NCI-H1417 treated with DMSO at 0.1 percent for 48 hours (cell line): ENCODE results near the gene GRID1.

Source experiments
- DNase-seq: peaks from one replicate; lab custom pipeline; 2025; lab: John Stamatoyannopoulos, UW

GRID1 gene

DNA sequence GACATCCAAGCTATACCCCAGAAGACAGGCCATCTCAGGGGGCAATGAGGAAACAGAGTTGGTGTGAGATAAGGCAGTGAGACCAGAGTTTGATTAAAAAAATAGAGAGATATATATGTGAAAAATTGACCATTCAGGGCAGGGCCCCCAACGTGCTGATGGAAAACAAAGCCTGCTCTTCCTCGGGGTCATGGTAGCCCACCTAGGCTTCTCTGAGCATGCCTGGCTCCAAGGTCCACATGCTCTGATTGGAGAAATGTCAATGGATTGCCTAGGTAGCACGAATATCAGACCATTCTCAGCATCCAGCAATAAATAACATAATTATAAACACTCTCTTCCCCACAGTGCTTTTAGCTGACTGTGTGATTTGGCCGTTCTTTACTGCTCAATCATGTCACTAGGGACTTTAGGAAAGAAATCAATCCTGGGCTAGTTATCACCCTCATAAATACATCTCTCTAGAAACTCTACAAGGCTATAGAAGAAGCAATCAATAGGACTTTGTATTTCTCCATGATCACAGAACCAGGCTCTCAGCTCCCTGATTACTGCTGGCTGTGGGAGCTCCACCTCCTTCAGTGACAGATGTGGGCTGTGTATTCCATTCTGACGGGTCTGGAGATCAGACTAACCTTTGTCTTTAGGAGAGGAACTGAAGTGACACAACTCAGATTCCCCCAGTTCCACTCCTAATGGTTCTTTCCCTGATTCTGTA, 766.4 kb downstream of the GRID1 start:
- no peak for DNase-seq

DNA sequence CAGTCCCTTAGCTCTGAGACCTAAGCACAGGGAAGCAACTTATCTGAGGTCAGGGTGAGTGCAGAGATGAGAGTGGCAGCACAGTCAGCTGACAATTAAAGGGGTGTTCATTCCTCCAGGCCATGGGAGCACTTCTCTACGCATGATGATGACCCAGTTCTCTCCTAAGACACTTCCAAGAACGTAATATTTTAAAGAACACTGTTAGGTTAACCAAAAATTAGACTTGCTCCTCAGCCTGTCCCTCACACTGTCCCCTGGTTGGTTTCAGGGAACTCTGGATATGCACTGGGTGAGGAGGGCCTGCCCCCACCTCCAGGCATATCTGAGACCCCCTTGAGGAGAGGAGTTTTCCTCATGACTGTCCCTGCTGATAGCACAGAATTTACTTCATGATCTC, 767.5 kb downstream of the GRID1 start:
- DNase-seq, result no peak

DNA sequence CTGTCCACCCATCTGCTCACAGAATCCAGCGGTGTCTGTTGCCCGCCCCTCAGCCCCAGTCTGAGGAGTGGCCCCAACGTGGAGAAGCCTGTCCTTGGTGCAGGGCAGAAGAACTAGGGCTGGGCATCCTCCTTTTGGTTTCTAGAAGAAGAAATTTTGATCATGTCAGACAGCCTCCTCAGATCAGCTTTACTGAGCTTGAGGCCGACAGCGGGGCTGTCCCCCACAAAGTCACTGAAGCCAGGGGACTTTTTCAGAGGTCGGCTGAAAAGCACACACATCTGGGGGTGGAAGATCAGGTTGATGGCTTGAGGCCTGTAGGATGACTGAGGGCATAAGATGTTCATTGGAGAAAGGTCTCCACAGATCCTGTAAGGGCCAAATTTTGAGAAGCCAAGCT, 767.9 kb downstream of the GRID1 start:
- DNase-seq, result no peak

DNA sequence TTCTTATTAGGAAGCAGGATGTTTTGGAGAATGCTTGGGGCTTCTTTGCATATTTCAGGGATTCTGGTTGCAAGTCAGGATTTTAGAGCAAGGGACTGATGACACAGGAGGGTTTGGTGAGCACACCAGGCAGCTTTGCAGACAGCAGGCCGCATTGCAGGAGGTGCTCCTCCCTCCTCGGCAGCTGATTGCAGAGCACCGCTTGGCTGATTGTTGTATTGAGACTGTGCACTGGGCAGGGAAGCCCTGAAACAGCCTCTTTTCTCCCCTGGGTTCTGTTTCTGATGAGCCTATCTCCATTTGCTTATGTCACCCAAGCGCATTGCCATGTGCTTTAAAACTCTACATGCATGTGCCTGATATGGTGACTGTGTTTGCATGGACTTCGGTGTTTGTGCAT, 769.6 kb downstream of the GRID1 start:
- DNase-seq, result no peak

DNA sequence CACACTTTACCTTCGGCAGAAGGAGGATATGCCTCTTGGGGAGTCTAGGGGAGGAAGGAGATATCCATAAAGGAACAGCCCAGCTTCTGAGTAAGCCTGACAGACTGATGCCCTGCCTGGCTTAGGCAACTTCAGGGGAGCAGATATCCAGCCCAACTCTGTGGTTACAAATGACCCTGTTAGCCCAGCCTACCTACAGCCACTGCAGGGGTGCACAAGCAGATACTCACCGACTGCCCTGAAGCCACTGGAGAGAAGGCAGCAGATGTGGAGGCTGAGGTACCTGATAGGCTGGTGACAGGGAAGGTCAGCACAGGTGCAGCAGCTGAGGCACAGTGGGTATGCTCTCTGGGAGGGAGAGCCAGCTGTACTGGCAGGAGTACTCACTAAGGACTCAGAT, 770.2 kb downstream of the GRID1 start:
- DNase-seq, result no peak

DNA sequence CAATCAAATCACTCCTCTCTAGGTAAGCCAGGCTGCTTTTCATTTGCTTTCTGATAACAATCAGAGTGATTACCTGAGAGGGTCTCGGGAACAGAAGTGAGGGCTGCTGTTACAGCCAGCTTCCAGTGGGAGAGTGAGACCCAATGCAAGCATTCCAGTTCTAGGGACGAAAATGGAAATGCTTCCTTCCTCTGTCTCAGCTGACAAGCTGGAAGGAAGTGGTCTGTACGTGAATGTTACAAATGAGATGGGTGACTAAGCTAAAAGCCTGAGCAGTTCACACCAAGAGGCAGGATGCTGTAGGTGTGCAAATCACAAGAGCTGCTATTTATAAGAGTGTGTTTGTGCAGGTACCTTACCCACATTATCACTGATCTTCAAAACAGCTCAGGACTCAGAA, 772.4 kb downstream of the GRID1 start:
- no peak for DNase-seq

DNA sequence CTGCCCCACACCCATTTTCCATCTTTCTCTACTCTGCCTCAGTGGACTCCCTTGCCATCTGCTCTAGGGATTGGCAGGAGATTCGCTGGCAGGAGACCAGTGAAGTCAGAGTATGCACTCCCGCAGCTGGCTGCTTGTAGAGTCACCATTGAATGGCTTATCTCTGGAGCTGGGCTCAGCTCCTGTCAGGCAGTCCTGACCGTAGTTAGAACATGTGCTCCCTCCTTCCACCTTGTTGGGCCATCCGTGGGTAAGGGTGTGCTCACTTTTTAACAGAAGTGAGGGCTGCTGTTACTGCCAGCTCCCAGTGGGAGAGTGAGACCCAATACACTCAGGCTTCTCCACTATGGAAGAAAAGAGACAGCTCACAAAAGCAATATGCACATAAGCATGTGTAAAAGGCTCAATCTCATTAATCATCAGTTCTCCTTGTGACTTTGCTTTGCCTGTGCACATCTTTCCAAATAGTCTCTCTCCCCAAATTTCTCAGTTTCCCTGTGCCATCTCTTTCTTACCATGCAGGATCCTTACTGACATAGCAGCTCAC, 773.3 kb downstream of the GRID1 start:
- no peak for DNase-seq

DNA sequence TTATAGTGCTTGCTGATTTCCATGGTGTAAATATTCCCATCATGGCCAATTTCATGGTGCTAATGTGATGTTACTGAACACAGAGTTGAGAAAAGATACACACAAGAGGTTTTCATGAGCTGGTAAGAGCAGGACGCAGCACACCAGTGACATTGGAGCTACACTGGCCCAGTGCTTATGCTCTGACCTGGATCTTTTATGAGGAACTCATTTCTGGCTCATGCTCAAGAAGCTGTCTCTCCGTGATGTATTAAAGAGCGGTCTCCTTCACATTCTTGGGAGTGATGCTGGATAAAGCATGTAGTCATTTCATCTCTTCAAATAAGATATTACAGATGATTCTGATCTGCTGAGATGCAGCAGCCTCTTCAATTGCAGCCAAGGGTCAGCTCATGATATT, 785.2 kb downstream of the GRID1 start:
- no peak for DNase-seq

DNA sequence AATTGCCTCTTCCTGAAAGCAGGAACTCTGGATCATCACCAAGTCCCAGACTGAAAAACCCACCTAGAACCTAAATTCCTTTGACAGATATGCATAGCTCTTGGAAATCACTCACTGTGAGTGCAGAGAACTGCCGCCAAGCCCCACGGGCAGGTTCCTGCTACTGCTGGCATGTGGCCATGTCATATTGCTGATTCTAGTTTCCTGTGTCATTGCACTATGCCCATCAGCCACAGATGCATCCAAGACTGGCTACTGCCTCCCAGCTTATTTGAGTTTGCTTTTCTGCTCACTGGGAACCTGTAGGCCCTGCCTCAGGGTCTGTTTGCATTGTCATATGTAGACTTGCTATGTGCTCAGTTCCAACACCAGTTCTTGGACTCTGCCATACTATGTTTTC, 786.0 kb downstream of the GRID1 start:
- no peak for DNase-seq

DNA sequence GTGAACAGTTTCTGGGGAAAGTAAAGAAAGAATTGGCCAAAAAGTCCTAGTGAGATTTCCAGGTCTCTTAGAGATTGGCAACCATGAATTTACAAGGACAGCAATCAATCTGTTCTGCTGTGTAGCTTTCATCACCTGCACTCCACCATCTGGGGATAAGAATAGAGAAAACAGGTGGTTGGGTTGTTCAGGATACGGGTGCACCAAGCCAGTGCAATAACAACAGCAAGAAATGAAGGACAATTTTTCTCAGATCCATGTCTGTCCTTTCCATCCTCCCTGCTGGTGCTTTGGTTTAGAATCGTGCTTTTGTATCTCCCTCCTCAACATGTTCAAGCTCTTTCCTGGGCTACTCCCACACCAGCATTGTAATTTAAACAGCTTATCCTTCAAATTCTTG, 787.7 kb downstream of the GRID1 start:
- no peak for DNase-seq

DNA sequence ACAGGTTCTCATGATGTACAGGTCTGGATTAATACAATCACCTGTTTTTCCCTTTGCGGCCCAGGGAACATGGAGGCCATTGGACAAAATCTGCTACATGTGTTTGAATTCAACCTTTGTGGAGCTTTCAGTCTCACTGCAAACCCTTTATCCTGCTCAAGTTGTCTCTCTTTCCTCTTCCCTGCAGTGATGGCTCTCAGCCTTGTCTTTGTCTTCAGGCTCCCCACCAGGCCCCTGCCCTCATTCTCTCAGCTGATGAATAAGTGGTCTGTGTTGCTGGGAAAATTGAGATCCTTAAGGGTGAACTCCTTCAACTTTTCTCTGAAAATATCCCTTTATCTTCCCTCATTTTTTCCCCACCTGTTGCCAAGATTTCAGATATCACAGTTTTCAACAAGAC, 791.2 kb downstream of the GRID1 start:
- no peak for DNase-seq

DNA sequence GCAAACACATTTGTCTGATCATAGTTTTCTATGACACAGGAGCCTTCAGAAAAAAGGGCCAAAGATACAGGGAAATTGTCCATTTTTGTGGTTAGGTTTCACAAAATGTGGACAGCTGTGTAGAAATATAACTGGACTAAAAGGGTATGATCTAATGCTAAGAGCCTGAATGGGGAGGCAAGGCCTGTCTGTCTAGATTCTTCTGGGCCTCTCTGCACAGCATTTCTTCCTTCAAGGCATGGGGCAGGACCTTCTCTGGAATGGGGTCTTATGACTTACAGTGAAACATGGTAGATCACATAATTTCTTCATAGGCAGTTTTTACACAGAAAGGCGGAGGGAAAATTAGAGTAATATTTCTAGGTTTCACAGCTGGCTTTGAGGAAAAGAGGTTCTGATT, 795.7 kb downstream of the GRID1 start:
- DNase-seq, result no peak

DNA sequence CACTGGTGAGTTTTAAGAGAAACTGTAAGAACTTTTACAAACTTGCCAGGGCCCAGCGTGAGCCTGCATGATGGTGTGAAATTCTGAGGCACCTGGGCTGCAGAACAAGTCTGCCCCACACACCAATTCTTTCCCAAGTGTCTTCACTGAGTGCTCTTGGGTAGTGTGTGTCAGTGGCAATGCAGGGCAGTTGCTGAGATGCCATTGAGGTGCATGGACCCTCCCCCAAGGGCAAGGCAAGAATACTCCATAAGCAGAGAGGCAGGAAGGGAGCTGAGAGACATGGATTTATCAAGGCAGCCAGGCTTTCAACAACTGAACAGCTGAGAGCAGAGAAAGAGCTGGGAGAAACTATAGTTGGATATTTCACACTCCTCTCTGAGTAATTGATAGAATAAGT, 801.2 kb downstream of the GRID1 start:
- no peak for DNase-seq

DNA sequence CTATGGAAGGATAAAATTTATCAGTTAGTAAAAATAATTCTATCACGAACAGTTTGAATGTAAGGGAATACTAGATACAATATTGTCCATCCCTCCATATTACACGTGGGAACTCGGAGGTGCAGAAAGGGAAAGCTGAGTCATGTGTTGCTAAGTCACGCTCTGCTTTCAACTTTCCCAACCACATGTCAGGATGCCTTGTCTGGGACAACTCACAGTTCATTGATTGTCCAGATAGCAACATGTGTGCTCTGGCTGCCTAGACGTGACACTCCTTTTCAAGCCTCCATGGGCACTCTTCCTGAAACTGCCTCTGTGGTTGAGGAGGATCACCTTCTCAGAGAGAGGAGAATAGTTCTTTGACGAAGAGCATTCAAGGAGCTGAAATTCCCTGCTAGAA, 808.1 kb downstream of the GRID1 start:
- no peak for DNase-seq

DNA sequence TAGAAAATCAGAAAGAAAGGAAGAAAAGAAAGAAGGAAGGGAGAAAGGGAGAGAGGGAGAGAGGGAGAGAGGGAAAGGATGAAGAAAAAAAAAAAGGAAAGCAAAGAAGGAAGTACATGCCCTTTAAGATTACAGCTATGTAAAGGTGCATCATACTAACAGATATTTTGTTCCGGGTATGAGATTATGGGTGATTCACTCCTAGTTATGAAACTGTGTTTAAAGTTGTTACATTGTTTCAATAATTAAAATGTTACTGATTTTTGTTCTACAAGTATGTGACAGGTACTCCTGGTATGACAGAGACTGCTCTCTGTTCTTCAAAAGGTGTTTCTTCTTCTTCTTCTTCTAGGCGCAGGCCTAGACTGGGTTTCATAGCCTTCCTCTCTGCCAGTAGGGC, 808.9 kb downstream of the GRID1 start:
- no peak for DNase-seq

DNA sequence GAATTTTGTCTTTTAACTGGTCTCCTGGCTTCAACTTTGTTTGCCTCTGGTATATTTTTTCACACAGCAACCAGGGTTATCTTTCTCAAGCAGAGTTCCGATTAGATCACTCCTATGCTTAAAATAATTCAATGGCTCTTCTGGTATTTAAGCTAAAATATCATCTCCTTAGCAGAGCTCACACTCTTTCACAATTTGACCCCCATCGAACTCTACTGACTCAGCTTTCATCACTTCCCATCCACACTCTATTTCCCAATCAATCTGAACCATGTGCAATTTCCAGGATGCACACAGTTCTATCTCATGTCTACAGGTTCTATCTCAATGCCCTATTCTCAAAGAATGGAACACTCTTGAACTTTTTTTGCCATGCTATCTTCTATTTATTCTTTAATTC, 809.5 kb downstream of the GRID1 start:
- DNase-seq, result no peak
